Loucy (cell line): Measurements from ENCODE around the gene DBNL.

Experiments
- H2AFZ ChIP-seq: fragments of 200-600 bp; sonication (generic); 2 replicates; pipeline ENCODE4 v1.6.0; 2016; ENCODE audit warnings: antibody characterized with exemption, mild to moderate bottlenecking, low read length, moderate library complexity
- H3F3A ChIP-seq: fragments of 200-600 bp; 2 replicates; pipeline ENCODE4 v1.6.0; 2016; ENCODE audit warnings: antibody characterized with exemption, low read depth, mild to moderate bottlenecking
- H3K27me3 ChIP-seq: fragments of 200-600 bp; sonication (generic); 2 replicates; pipeline ENCODE4 v1.6.1; 2014; ENCODE audit warnings: low read length, mild to moderate bottlenecking; ENCODE audit not compliant: insufficient read depth, poor library complexity, severe bottlenecking
- H3K36me3 ChIP-seq: fragments of 200-600 bp; sonication (generic); 2 replicates; pipeline ENCODE4 v1.6.1; 2016; ENCODE audit warnings: low read length; ENCODE audit not compliant: insufficient read depth
- H3K4me1 ChIP-seq: fragments of 200-600 bp; sonication (generic); 2 replicates; pipeline ENCODE4 v1.5.1; 2014; ENCODE audit warnings: low read length, mild to moderate bottlenecking; ENCODE audit not compliant: insufficient read depth, poor library complexity, severe bottlenecking
- H3K4me2 ChIP-seq: fragments of 200-600 bp; sonication (generic); 2 replicates; pipeline ENCODE4 v1.6.0; 2014; ENCODE audit warnings: antibody characterized with exemption, low read length, low read depth, mild to moderate bottlenecking; ENCODE audit not compliant: poor library complexity, severe bottlenecking
- H3K4me3 ChIP-seq: fragments of 200-600 bp; sonication (generic); 2 replicates; pipeline ENCODE4 v1.5.1; 2014; ENCODE audit warnings: low read length, mild to moderate bottlenecking, mixed read lengths; ENCODE audit not compliant: poor library complexity, severe bottlenecking
- H3K79me2 ChIP-seq: fragments of 200-600 bp; sonication (generic); 2 replicates; pipeline ENCODE4 v1.6.1; 2014; ENCODE audit warnings: low read length; ENCODE audit not compliant: insufficient read depth
- H3K9ac ChIP-seq: fragments of 200-600 bp; sonication (generic); 2 replicates; pipeline ENCODE4 v1.6.0; 2014; ENCODE audit warnings: mild to moderate bottlenecking, low read depth, low read length, moderate library complexity; ENCODE audit not compliant: poor library complexity, severe bottlenecking
- H3K9me2 ChIP-seq: fragments of 200-600 bp; sonication (generic); replicated peaks from 2 replicates; pipeline ENCODE4 v1.6.1; 2016; ENCODE audit warnings: low read depth, low read length, mixed read lengths
- H3K9me3 ChIP-seq: fragments of 200-600 bp; sonication (generic); 2 replicates; pipeline ENCODE4 v1.6.1; 2014; ENCODE audit warnings: mild to moderate bottlenecking, antibody characterized with exemption, low read length, low read depth; ENCODE audit not compliant: insufficient read depth
- H4K20me1 ChIP-seq: fragments of 200-600 bp; sonication (generic); 2 replicates; pipeline ENCODE4 v1.6.0; 2014; ENCODE audit warnings: antibody characterized with exemption, low read length, mild to moderate bottlenecking; ENCODE audit not compliant: insufficient read depth, poor library complexity, severe bottlenecking
- EZH2phosphoT487 ChIP-seq: fragments of 200-600 bp; IDR thresholded peaks from 2 replicates; pipeline ENCODE4 v1.6.1; 2018; ENCODE audit warnings: antibody characterized with exemption, mild to moderate bottlenecking, moderate library complexity, borderline replicate concordance
- TF ChIP-seq, protein P1 (sequence below): fragments of 200-600 bp; sonication (generic); conservative IDR thresholded peaks from 2 replicates; pipeline ENCODE4 v1.5.1; 2014; ENCODE audit warnings: mild to moderate bottlenecking, antibody characterized with exemption, low read length

The DBNL gene

DNA sequence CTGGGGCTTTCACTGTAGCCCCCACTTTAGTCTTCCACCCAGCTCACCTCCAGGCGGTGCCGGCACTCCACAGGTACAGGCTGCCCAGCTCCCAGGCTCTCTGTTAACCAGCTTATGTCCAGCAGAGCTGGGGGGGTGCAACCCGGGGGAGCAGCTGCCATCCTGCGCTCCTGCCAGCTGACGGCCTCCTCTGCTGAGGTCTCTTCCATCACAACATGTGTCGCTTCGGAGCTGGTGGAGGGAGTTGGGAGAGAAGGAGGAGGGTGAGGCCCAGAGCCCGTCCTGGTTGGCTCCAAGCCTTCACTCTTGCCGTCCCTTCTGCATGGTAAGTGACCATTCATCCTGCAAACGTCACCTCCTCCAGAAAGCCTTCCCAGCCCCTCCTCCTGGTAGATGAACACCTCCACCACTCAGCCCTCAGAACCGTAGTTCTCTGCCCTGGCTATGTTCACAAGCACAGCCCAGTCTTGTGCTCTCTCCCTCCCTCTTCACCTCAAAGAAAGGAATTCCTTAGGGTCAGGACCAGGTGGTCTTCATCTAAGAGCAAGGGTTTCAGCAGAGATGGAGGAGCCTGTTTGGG, 36.3 kb downstream of the DBNL start:
- Histone ChIP-seq H3K79me2 (peaks cover 51% of the 10 kb centered on the region), H3K9me3 (no peaks in the 10 kb centered on the region), H3K27me3 (no peaks in the 10 kb centered on the region), H3K4me1 (peaks cover 65% of the 10 kb centered on the region), H3K9me2 (no peaks in the 10 kb centered on the region), H4K20me1 (peaks cover 12% of the 10 kb centered on the region), H2AFZ (no peak overlapping the region), H3K9ac (peak overlapping the region; percentile 91), H3F3A (no peaks in the 10 kb centered on the region), H3K4me3 (peak overlapping the region; percentile 92), H3K4me2 (peak overlapping the region; percentile 94), H3K36me3 (peaks cover 32% of the 10 kb centered on the region; the same call in 1 of the 2 replicates)
- no peak for TF ChIP-seq EZH2phosphoT487
- TF ChIP-seq, protein P1, sequence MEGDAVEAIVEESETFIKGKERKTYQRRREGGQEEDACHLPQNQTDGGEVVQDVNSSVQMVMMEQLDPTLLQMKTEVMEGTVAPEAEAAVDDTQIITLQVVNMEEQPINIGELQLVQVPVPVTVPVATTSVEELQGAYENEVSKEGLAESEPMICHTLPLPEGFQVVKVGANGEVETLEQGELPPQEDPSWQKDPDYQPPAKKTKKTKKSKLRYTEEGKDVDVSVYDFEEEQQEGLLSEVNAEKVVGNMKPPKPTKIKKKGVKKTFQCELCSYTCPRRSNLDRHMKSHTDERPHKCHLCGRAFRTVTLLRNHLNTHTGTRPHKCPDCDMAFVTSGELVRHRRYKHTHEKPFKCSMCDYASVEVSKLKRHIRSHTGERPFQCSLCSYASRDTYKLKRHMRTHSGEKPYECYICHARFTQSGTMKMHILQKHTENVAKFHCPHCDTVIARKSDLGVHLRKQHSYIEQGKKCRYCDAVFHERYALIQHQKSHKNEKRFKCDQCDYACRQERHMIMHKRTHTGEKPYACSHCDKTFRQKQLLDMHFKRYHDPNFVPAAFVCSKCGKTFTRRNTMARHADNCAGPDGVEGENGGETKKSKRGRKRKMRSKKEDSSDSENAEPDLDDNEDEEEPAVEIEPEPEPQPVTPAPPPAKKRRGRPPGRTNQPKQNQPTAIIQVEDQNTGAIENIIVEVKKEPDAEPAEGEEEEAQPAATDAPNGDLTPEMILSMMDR, result no peak

- TF ChIP-seq, protein P1, result peak; percentile 24; the same call in 1 of the 2 replicates
- TF ChIP-seq EZH2phosphoT487, result no peak
- peak overlapping the region; percentile 92 for H3K4me3 ChIP-seq
These were observed 36.8 kb downstream of the DBNL start for GRCh38 chr7:44081266-44081748.

DNA sequence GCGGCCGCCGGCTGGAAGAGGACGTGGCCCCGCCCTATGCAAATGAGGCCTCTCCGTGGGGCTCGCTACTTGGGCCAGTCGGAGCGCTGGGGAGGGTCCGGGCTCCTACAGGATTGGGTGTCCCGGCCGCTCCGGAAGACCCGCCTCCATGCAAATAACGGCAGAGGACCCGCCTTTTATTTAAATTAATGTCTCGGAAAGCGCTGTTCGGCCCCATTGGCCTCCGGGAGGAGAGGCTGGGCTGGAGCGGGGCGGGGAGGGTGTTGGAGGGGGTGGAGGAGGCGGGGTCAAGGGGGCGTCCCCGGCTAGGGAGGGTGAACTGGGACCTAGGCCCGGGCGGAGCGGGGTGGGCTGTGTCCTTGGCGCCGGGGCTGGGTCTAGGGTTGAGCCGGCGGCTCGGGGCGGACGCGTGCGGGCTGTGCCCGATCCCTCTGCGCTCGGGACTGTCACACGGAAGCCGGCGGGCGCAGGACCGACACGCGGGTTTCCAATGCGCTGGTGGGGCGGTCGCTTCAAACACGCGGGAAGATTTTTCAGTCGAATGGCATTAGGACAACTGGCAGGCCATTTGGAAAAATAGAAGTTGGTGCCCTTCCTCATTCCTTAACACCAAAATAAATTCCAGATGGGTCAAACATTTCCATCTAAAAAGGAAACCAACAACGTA, 38.2 kb downstream of the DBNL start:
- Histone ChIP-seq H4K20me1 (peaks cover 12% of the 10 kb centered on the region), H3K9ac (peak overlapping the region; percentile 73), H3F3A (peaks cover 3% of the 10 kb centered on the region; the same call in 1 of the 2 replicates), H2AFZ (peak overlapping the region; percentile 47), H3K9me2 (no peaks in the 10 kb centered on the region), H3K9me3 (no peaks in the 10 kb centered on the region), H3K4me2 (peak overlapping the region; percentile 85), H3K27me3 (no peaks in the 10 kb centered on the region), H3K79me2 (peaks cover 41% of the 10 kb centered on the region), H3K36me3 (peaks cover 16% of the 10 kb centered on the region; the same call in 1 of the 2 replicates), H3K4me1 (peaks cover 66% of the 10 kb centered on the region), H3K4me3 (peak overlapping the region; percentile 74)
- TF ChIP-seq EZH2phosphoT487, result no peak
- TF ChIP-seq, protein P1, result no peak

More at GRCh38 chr7:44081266-44081748, 36.8 kb downstream of the DBNL start:
- peaks cover 27% of the 10 kb centered on the region; the same call in 1 of the 2 replicates for H3K36me3 ChIP-seq
- peaks cover 66% of the 10 kb centered on the region for H3K4me1 ChIP-seq
- peak overlapping the region; percentile 56; the same call in 1 of the 2 replicates for H2AFZ ChIP-seq
- H3K27me3 ChIP-seq, result no peaks in the 10 kb centered on the region
- peaks cover 51% of the 10 kb centered on the region for H3K79me2 ChIP-seq
- no peaks in the 10 kb centered on the region for H3F3A ChIP-seq
- H3K9me2 ChIP-seq, result no peaks in the 10 kb centered on the region
- peak overlapping the region; percentile 94 for H3K4me2 ChIP-seq
- H3K9me3 ChIP-seq, result no peaks in the 10 kb centered on the region
- peaks cover 12% of the 10 kb centered on the region for H4K20me1 ChIP-seq
- peak overlapping the region; percentile 91 for H3K9ac ChIP-seq
